ENCODE data around the gene SYNE2.

Gene SYNE2

GRCh38 chr14:63918411-63918810 lies 65.6 kb downstream of the SYNE2 start:
- no peak for DNase-seq

- no peak for DNase-seq
Observed at GRCh38 chr14:63922696-63923421, 70.1 kb downstream of the SYNE2 start.

- no peak for DNase-seq
Observed at GRCh38 chr14:63923422-63923752, 70.6 kb downstream of the SYNE2 start.

- DNase-seq: no peak
Observed at GRCh38 chr14:63924375-63924774, 71.6 kb downstream of the SYNE2 start.

- no peak for DNase-seq
Observed at GRCh38 chr14:63926641-63927040, 73.8 kb downstream of the SYNE2 start.

GRCh38 chr14:63928744-63929174 lies 76.0 kb downstream of the SYNE2 start:
- no peak for DNase-seq

- DNase-seq: no peak
Observed at GRCh38 chr14:63933110-63933509, 80.3 kb downstream of the SYNE2 start.

GRCh38 chr14:63933711-63934110 lies 80.9 kb downstream of the SYNE2 start:
- DNase-seq: no peak

GRCh38 chr14:63938198-63939005 lies 85.6 kb downstream of the SYNE2 start:
- no peak for DNase-seq

- no peak for DNase-seq
Observed at GRCh38 chr14:63939006-63939270, 86.1 kb downstream of the SYNE2 start.

GRCh38 chr14:63940387-63940786 lies 87.6 kb downstream of the SYNE2 start:
- no peak for DNase-seq

GRCh38 chr14:63941023-63941422 lies 88.2 kb downstream of the SYNE2 start:
- DNase-seq: no peak

GRCh38 chr14:63949696-63950095 lies 96.9 kb downstream of the SYNE2 start:
- no peak for DNase-seq

GRCh38 chr14:63951021-63951420 lies 98.2 kb downstream of the SYNE2 start:
- no peak for DNase-seq

- DNase-seq: no peak
Observed at GRCh38 chr14:63951429-63951828, 98.6 kb downstream of the SYNE2 start.

GRCh38 chr14:63952053-63952932 lies 99.5 kb downstream of the SYNE2 start:
- DNase-seq: no peak

GRCh38 chr14:63952933-63953437 lies 100.2 kb downstream of the SYNE2 start:
- DNase-seq: no peak

- no peak for DNase-seq
Observed at GRCh38 chr14:63956326-63956725, 103.5 kb downstream of the SYNE2 start.

- DNase-seq: no peak
Observed at GRCh38 chr14:63960926-63961567, 108.2 kb downstream of the SYNE2 start.

GRCh38 chr14:63962906-63963305 lies 110.1 kb downstream of the SYNE2 start:
- no peak for DNase-seq

GRCh38 chr14:63963439-63963838 lies 110.6 kb downstream of the SYNE2 start:
- DNase-seq: no peak

- no peak for DNase-seq
Observed at GRCh38 chr14:63964113-63964512, 111.3 kb downstream of the SYNE2 start.

- DNase-seq: no peak
Observed at GRCh38 chr14:63966407-63966806, 113.6 kb downstream of the SYNE2 start.
